GM19395 (cell line): ENCODE results near the gene ZDHHC19.
"Not testable (repeated sequence)": the region's sequence is repeated elsewhere in the genome, so short reads cannot be mapped to it uniquely, and the experiment has no call there.

Experiments
- ATAC-seq: cut with Tn5 transposase; IDR thresholded peaks from one replicate; pipeline ENCODE4 v1.9.1; 2021; ENCODE audit warnings: mild to moderate bottlenecking, moderate library complexity; ENCODE audit not compliant: unreplicated experiment

Gene ZDHHC19

GRCh38 chr3:196179380-196180308, 31.6 kb downstream of the ZDHHC19 start:
- peak; percentile 74 for ATAC-seq

GRCh38 chr3:196178993-196179379, 32.2 kb downstream of the ZDHHC19 start:
- ATAC-seq = no peak

GRCh38 chr3:196177967-196178366, 33.2 kb downstream of the ZDHHC19 start:
- no peak for ATAC-seq

- ATAC-seq = no peak
Measured at GRCh38 chr3:196177567-196177966, 33.6 kb downstream of the ZDHHC19 start.

GRCh38 chr3:196175722-196176121, 35.5 kb downstream of the ZDHHC19 start:
- no peak for ATAC-seq

- ATAC-seq = no peak
Measured at GRCh38 chr3:196175116-196175625, 36.0 kb downstream of the ZDHHC19 start.

GRCh38 chr3:196174652-196175051, 36.5 kb downstream of the ZDHHC19 start:
- no peak for ATAC-seq

- not testable (repeated sequence) for ATAC-seq
Measured at GRCh38 chr3:196170296-196170695, 40.9 kb downstream of the ZDHHC19 start.

GRCh38 chr3:196169836-196170240, 41.4 kb downstream of the ZDHHC19 start:
- no peak for ATAC-seq

- ATAC-seq = no peak
Measured at GRCh38 chr3:196168808-196169391, 42.3 kb downstream of the ZDHHC19 start.

GRCh38 chr3:196166741-196167140, 44.5 kb downstream of the ZDHHC19 start:
- ATAC-seq = no peak

GRCh38 chr3:196165850-196166249, 45.4 kb downstream of the ZDHHC19 start:
- no peak for ATAC-seq

GRCh38 chr3:196165006-196165575, 46.1 kb downstream of the ZDHHC19 start:
- not testable (repeated sequence) for ATAC-seq

GRCh38 chr3:196164576-196164975, 46.6 kb downstream of the ZDHHC19 start:
- no peak for ATAC-seq

GRCh38 chr3:196163666-196164493, 47.3 kb downstream of the ZDHHC19 start:
- ATAC-seq = no peak

GRCh38 chr3:196163212-196163611, 48.0 kb downstream of the ZDHHC19 start:
- no peak for ATAC-seq

GRCh38 chr3:196162679-196163078, 48.5 kb downstream of the ZDHHC19 start:
- no peak for ATAC-seq

- peak; percentile 76 for ATAC-seq
Measured at GRCh38 chr3:196159952-196160804, 51.0 kb downstream of the ZDHHC19 start.

GRCh38 chr3:196159526-196159925, 51.7 kb downstream of the ZDHHC19 start:
- no peak for ATAC-seq

- no peak for ATAC-seq
Measured at GRCh38 chr3:196156160-196156559, 55.0 kb downstream of the ZDHHC19 start.
